ENCODE data around the gene LRRC73. TPM values are rescaled to one million over a fixed set of nuclear protein-coding genes. Genes with fewer than 3 reads are reported as not detected.
"Not testable (repeated sequence)": the region's sequence is repeated elsewhere in the genome, so short reads cannot be mapped to it uniquely, and the experiment has no call there.

LRRC73 gene
- total and polyA plus RNA-seq, 2 donors = 0.09 to 0.11 TPM

GRCh38 chr6:43475516-43475915, 34.6 kb downstream of the LRRC73 start:
- Histone ChIP-seq H3K27me3 (ENCODE audit: control insufficient read depth in 2 of 2, insufficient read depth in 1 of 2, low read length in 1 of 2) (peaks cover 0 to 6% of the 10 kb centered on the region in 2 donors), H3K36me3 (ENCODE audit: control insufficient read depth in 2 of 2, insufficient read depth in 2 of 2, low read length in 1 of 2) (no peaks in the 10 kb centered on the region), H3K4me3 (ENCODE audit: low read length in 2 of 2) (no peak overlapping the region), H3K9me3 (ENCODE audit: control insufficient read depth in 2 of 2, insufficient read depth in 1 of 2, low read length in 1 of 2) (no peaks in the 10 kb centered on the region), H3K4me1 (ENCODE audit: control insufficient read depth in 2 of 2, insufficient read depth in 2 of 2, low read length in 2 of 2) (peaks cover 6 to 16% of the 10 kb centered on the region in 2 donors), H3K27ac (ENCODE audit: low read depth in 1 of 2, low read length in 1 of 2) (no peak overlapping the region)
- DNase-seq (ENCODE audit: low read depth in 6 of 9, low spot score in 9 of 9) = no peak
- 96% methylated on average over 6 of the region's 6 CpGs for WGBS

- DNase-seq (ENCODE audit: low read depth in 6 of 9, low spot score in 9 of 9) = no peak
- no peaks in the 10 kb centered on the region for H3K36me3 ChIP-seq (ENCODE audit: control insufficient read depth in 2 of 2, insufficient read depth in 2 of 2, low read length in 1 of 2)
- no peak overlapping the region for H3K27ac ChIP-seq (ENCODE audit: low read depth in 1 of 2, low read length in 1 of 2)
- H3K4me1 ChIP-seq (ENCODE audit: control insufficient read depth in 2 of 2, insufficient read depth in 2 of 2, low read length in 2 of 2) = peaks cover 0 to 6% of the 10 kb centered on the region in 2 donors
- H3K4me3 ChIP-seq (ENCODE audit: low read length in 2 of 2) = no peak overlapping the region
- H3K27me3 ChIP-seq (ENCODE audit: control insufficient read depth in 2 of 2, insufficient read depth in 1 of 2, low read length in 1 of 2) = peaks cover 0 to 22% of the 10 kb centered on the region in 2 donors
- H3K9me3 ChIP-seq (ENCODE audit: control insufficient read depth in 2 of 2, insufficient read depth in 1 of 2, low read length in 1 of 2) = no peaks in the 10 kb centered on the region
- WGBS = 99% methylated on average over 4 of the region's 4 CpGs
Measured at GRCh38 chr6:43472515-43472914, 37.6 kb downstream of the LRRC73 start.

GRCh38 chr6:43471399-43471798, 38.7 kb downstream of the LRRC73 start:
- DNase-seq (ENCODE audit: low read depth in 6 of 9, low spot score in 9 of 9) = no peak
- H3K36me3 ChIP-seq (ENCODE audit: control insufficient read depth in 2 of 2, insufficient read depth in 2 of 2, low read length in 1 of 2) = no peaks in the 10 kb centered on the region
- 79% methylated on average over 1 of the region's 1 CpG for WGBS
- peaks cover 0 to 27% of the 10 kb centered on the region in 2 donors for H3K27me3 ChIP-seq (ENCODE audit: control insufficient read depth in 2 of 2, insufficient read depth in 1 of 2, low read length in 1 of 2)
- H3K9me3 ChIP-seq (ENCODE audit: control insufficient read depth in 2 of 2, insufficient read depth in 1 of 2, low read length in 1 of 2) = no peaks in the 10 kb centered on the region
- H3K4me1 ChIP-seq (ENCODE audit: control insufficient read depth in 2 of 2, insufficient read depth in 2 of 2, low read length in 2 of 2) = no peaks in the 10 kb centered on the region
- H3K27ac ChIP-seq (ENCODE audit: low read depth in 1 of 2, low read length in 1 of 2) = no peak overlapping the region
- no peak overlapping the region for H3K4me3 ChIP-seq (ENCODE audit: low read length in 2 of 2)

- no peaks in the 10 kb centered on the region for H3K9me3 ChIP-seq (ENCODE audit: control insufficient read depth in 2 of 2, insufficient read depth in 1 of 2, low read length in 1 of 2)
- H3K36me3 ChIP-seq (ENCODE audit: control insufficient read depth in 2 of 2, insufficient read depth in 2 of 2, low read length in 1 of 2) = no peaks in the 10 kb centered on the region
- DNase-seq (ENCODE audit: low read depth in 6 of 9, low spot score in 9 of 9) = no peak
- no peak overlapping the region for H3K4me3 ChIP-seq (ENCODE audit: low read length in 2 of 2)
- no peak overlapping the region for H3K27ac ChIP-seq (ENCODE audit: low read depth in 1 of 2, low read length in 1 of 2)
- H3K27me3 ChIP-seq (ENCODE audit: control insufficient read depth in 2 of 2, insufficient read depth in 1 of 2, low read length in 1 of 2) = peaks cover 0 to 30% of the 10 kb centered on the region in 2 donors
- H3K4me1 ChIP-seq (ENCODE audit: control insufficient read depth in 2 of 2, insufficient read depth in 2 of 2, low read length in 2 of 2) = no peaks in the 10 kb centered on the region
- WGBS = 96% methylated on average over 7 of the region's 7 CpGs
Measured at GRCh38 chr6:43469947-43470346, 40.2 kb downstream of the LRRC73 start.

GRCh38 chr6:43468748-43469681, 41.1 kb downstream of the LRRC73 start:
- no peaks in the 10 kb centered on the region for H3K9me3 ChIP-seq (ENCODE audit: control insufficient read depth in 2 of 2, insufficient read depth in 1 of 2, low read length in 1 of 2)
- H3K36me3 ChIP-seq (ENCODE audit: control insufficient read depth in 2 of 2, insufficient read depth in 2 of 2, low read length in 1 of 2) = no peaks in the 10 kb centered on the region
- no peak overlapping the region for H3K4me3 ChIP-seq (ENCODE audit: low read length in 2 of 2)
- H3K4me1 ChIP-seq (ENCODE audit: control insufficient read depth in 2 of 2, insufficient read depth in 2 of 2, low read length in 2 of 2) = no peaks in the 10 kb centered on the region
- WGBS = 88% methylated on average over 13 of the region's 13 CpGs
- DNase-seq (ENCODE audit: low read depth in 6 of 9, low spot score in 9 of 9) = no peak
- peaks cover 0 to 32% of the 10 kb centered on the region in 2 donors for H3K27me3 ChIP-seq (ENCODE audit: control insufficient read depth in 2 of 2, insufficient read depth in 1 of 2, low read length in 1 of 2)
- no peak overlapping the region for H3K27ac ChIP-seq (ENCODE audit: low read depth in 1 of 2, low read length in 1 of 2)

- no peaks in the 10 kb centered on the region for H3K4me1 ChIP-seq (ENCODE audit: control insufficient read depth in 2 of 2, insufficient read depth in 2 of 2, low read length in 2 of 2)
- H3K9me3 ChIP-seq (ENCODE audit: control insufficient read depth in 2 of 2, insufficient read depth in 1 of 2, low read length in 1 of 2) = no peaks in the 10 kb centered on the region
- 94% methylated on average over 4 of the region's 4 CpGs for WGBS
- no peak overlapping the region for H3K27ac ChIP-seq (ENCODE audit: low read depth in 1 of 2, low read length in 1 of 2)
- no peak overlapping the region for H3K4me3 ChIP-seq (ENCODE audit: low read length in 2 of 2)
- H3K27me3 ChIP-seq (ENCODE audit: control insufficient read depth in 2 of 2, insufficient read depth in 1 of 2, low read length in 1 of 2) = peaks cover 0 to 36% of the 10 kb centered on the region in 2 donors
- no peaks in the 10 kb centered on the region for H3K36me3 ChIP-seq (ENCODE audit: control insufficient read depth in 2 of 2, insufficient read depth in 2 of 2, low read length in 1 of 2)
- DNase-seq (ENCODE audit: low read depth in 6 of 9, low spot score in 9 of 9) = no peak
Measured at GRCh38 chr6:43468240-43468639, 41.9 kb downstream of the LRRC73 start.

GRCh38 chr6:43467752-43468151, 42.4 kb downstream of the LRRC73 start:
- peaks cover 0 to 40% of the 10 kb centered on the region in 2 donors for H3K27me3 ChIP-seq (ENCODE audit: control insufficient read depth in 2 of 2, insufficient read depth in 1 of 2, low read length in 1 of 2)

GRCh38 chr6:43467265-43467664, 42.9 kb downstream of the LRRC73 start:
- 78% methylated on average over 5 of the region's 5 CpGs for WGBS
- H3K27me3 ChIP-seq (ENCODE audit: control insufficient read depth in 2 of 2, insufficient read depth in 1 of 2, low read length in 1 of 2) = peaks cover 0 to 43% of the 10 kb centered on the region in 2 donors
- H3K9me3 ChIP-seq (ENCODE audit: control insufficient read depth in 2 of 2, insufficient read depth in 1 of 2, low read length in 1 of 2); H3K4me1 ChIP-seq (ENCODE audit: control insufficient read depth in 2 of 2, insufficient read depth in 2 of 2, low read length in 2 of 2); H3K4me3 ChIP-seq (ENCODE audit: low read length in 2 of 2); H3K27ac ChIP-seq (ENCODE audit: low read depth in 1 of 2, low read length in 1 of 2); DNase-seq (ENCODE audit: low read depth in 6 of 9, low spot score in 9 of 9); H3K36me3 ChIP-seq (ENCODE audit: control insufficient read depth in 2 of 2, insufficient read depth in 2 of 2, low read length in 1 of 2): not testable (repeated sequence)

More at GRCh38 chr6:43467752-43468151, 42.4 kb downstream of the LRRC73 start:
- H3K27ac ChIP-seq (ENCODE audit: low read depth in 1 of 2, low read length in 1 of 2) = no peak overlapping the region
- H3K9me3 ChIP-seq (ENCODE audit: control insufficient read depth in 2 of 2, insufficient read depth in 1 of 2, low read length in 1 of 2) = no peaks in the 10 kb centered on the region
- no peak overlapping the region for H3K4me3 ChIP-seq (ENCODE audit: low read length in 2 of 2)
- DNase-seq (ENCODE audit: low read depth in 6 of 9, low spot score in 9 of 9) = no peak
- 97% methylated on average over 4 of the region's 4 CpGs for WGBS
- H3K4me1 ChIP-seq (ENCODE audit: control insufficient read depth in 2 of 2, insufficient read depth in 2 of 2, low read length in 2 of 2) = no peaks in the 10 kb centered on the region
- H3K36me3 ChIP-seq (ENCODE audit: control insufficient read depth in 2 of 2, insufficient read depth in 2 of 2, low read length in 1 of 2) = no peaks in the 10 kb centered on the region

- 93% methylated on average over 2 of the region's 2 CpGs for WGBS
- Histone ChIP-seq H3K4me3 (ENCODE audit: low read length in 2 of 2) (no peak overlapping the region), H3K27ac (ENCODE audit: low read depth in 1 of 2, low read length in 1 of 2) (no peak overlapping the region), H3K9me3 (ENCODE audit: control insufficient read depth in 2 of 2, insufficient read depth in 1 of 2, low read length in 1 of 2) (no peaks in the 10 kb centered on the region), H3K36me3 (ENCODE audit: control insufficient read depth in 2 of 2, insufficient read depth in 2 of 2, low read length in 1 of 2) (no peaks in the 10 kb centered on the region), H3K27me3 (ENCODE audit: control insufficient read depth in 2 of 2, insufficient read depth in 1 of 2, low read length in 1 of 2) (peaks cover 0 to 45% of the 10 kb centered on the region in 2 donors), H3K4me1 (ENCODE audit: control insufficient read depth in 2 of 2, insufficient read depth in 2 of 2, low read length in 2 of 2) (no peaks in the 10 kb centered on the region)
- DNase-seq (ENCODE audit: low read depth in 6 of 9, low spot score in 9 of 9) = no peak
Measured at GRCh38 chr6:43465948-43466347, 44.2 kb downstream of the LRRC73 start.

Data from thymus (tissue), 11 donors.